HEK293 (cell line): Measurements from ENCODE around the gene SLC4A11.

Experiments
- REST ChIP-seq: fragments of 450-650 bp; formaldehyde crosslinking; IDR thresholded peaks from 2 replicates; pipeline ENCODE4 v1.5.1; 2016; ENCODE audit warnings: missing biosample characterization, missing genetic modification characterization
- ZNF175 ChIP-seq: fragments of 450-650 bp; formaldehyde crosslinking; IDR thresholded peaks from 2 replicates; pipeline ENCODE4 v1.5.1; 2016; ENCODE audit warnings: missing biosample characterization, missing genetic modification characterization
- ZNF660 ChIP-seq: fragments of 450-650 bp; IDR thresholded peaks from 2 replicates; pipeline ENCODE4 v1.5.1; 2018; ENCODE audit warnings: missing biosample characterization, mild to moderate bottlenecking, missing genetic modification characterization
- ZNF707 ChIP-seq: fragments of 450-650 bp; formaldehyde crosslinking; IDR thresholded peaks from 2 replicates; pipeline ENCODE4 v1.5.1; 2016; ENCODE audit warnings: missing biosample characterization, missing genetic modification characterization
- TF ChIP-seq, protein P1 (sequence below): fragments of 450-650 bp; formaldehyde crosslinking; IDR thresholded peaks from 2 replicates; pipeline ENCODE4 v1.5.1; 2016; ENCODE audit warnings: missing biosample characterization, missing genetic modification characterization

GRCh38 chr20:3181270-3181669 is 57.7 kb downstream of the SLC4A11 start:
- no peak for TF ChIP-seq ZNF707
- TF ChIP-seq, protein P1, sequence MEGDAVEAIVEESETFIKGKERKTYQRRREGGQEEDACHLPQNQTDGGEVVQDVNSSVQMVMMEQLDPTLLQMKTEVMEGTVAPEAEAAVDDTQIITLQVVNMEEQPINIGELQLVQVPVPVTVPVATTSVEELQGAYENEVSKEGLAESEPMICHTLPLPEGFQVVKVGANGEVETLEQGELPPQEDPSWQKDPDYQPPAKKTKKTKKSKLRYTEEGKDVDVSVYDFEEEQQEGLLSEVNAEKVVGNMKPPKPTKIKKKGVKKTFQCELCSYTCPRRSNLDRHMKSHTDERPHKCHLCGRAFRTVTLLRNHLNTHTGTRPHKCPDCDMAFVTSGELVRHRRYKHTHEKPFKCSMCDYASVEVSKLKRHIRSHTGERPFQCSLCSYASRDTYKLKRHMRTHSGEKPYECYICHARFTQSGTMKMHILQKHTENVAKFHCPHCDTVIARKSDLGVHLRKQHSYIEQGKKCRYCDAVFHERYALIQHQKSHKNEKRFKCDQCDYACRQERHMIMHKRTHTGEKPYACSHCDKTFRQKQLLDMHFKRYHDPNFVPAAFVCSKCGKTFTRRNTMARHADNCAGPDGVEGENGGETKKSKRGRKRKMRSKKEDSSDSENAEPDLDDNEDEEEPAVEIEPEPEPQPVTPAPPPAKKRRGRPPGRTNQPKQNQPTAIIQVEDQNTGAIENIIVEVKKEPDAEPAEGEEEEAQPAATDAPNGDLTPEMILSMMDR (tag by site-specific recombination): no peak
- no peak for TF ChIP-seq REST (tag by site-specific recombination)
- no peak for TF ChIP-seq ZNF660 (tag by site-specific recombination)
- TF ChIP-seq ZNF175: no peak
